Fibroblast of mammary gland (primary cell): Measurements from ENCODE around the gene PRLR.

Source experiments
- DNase-seq: peaks from one replicate; pipeline ENCODE4 v3.0.0-alpha.2; 2010; ENCODE audit warnings: low read depth
- H3K4me3 ChIP-seq: 2 replicates; pipeline ENCODE4 v1.5.1; 2011; ENCODE audit warnings: low read depth, mild to moderate bottlenecking, low read length, moderate library complexity; ENCODE audit not compliant: control insufficient read depth
- TF ChIP-seq, protein P1 (sequence below): conservative IDR thresholded peaks from 2 replicates; pipeline ENCODE4 v1.5.1; 2011; ENCODE audit warnings: low read depth, low read length, inconsistent platforms; ENCODE audit not compliant: control insufficient read depth, insufficient read depth

PRLR gene

DNA sequence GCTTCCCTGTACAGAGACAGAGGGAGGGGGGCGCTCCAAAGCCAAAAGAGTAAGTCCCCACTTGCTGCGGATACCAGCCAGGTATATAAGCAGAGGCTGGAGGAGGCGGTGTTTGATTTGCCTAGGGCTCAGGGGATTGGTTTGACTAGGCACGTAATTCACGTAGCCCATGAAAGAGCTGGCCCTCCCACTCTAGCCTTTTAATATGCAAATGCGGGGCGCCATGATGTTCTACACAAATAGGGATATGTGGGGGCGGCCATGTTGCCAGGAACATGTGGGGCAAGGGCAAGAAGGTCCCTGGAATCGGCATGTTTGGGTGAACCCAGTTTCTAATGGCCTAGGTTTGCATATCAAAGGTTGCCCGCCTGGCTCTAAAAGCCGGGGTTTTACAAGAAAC lies 3.3 kb upstream of the PRLR start:
- TF ChIP-seq, protein P1, sequence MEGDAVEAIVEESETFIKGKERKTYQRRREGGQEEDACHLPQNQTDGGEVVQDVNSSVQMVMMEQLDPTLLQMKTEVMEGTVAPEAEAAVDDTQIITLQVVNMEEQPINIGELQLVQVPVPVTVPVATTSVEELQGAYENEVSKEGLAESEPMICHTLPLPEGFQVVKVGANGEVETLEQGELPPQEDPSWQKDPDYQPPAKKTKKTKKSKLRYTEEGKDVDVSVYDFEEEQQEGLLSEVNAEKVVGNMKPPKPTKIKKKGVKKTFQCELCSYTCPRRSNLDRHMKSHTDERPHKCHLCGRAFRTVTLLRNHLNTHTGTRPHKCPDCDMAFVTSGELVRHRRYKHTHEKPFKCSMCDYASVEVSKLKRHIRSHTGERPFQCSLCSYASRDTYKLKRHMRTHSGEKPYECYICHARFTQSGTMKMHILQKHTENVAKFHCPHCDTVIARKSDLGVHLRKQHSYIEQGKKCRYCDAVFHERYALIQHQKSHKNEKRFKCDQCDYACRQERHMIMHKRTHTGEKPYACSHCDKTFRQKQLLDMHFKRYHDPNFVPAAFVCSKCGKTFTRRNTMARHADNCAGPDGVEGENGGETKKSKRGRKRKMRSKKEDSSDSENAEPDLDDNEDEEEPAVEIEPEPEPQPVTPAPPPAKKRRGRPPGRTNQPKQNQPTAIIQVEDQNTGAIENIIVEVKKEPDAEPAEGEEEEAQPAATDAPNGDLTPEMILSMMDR, result no peak
- DNase-seq, result no peak
- no peak overlapping the region for H3K4me3 ChIP-seq

DNA sequence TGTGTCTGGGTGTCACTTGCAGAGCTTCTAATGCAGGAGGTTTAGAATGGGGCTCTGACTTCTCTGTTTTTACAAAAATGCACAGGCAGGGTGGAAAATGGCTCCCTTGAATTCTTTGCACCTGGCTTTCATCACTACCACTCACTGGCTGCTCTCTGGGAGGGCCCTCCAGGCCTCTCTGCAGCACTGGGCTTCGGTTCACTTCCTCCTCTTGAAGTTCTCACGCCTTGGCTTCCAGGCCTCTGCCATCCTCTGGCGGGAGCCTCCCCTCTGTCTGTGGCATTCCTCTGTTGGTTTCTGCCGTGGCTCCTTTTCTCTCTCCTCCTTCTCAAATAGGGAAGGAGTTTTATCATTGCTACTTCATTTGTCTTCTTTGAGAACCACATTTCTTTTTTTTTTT lies 2.8 kb upstream of the PRLR start:
- H3K4me3 ChIP-seq, result no peak overlapping the region
- TF ChIP-seq, protein P1, result no peak
- DNase-seq, result no peak

DNA sequence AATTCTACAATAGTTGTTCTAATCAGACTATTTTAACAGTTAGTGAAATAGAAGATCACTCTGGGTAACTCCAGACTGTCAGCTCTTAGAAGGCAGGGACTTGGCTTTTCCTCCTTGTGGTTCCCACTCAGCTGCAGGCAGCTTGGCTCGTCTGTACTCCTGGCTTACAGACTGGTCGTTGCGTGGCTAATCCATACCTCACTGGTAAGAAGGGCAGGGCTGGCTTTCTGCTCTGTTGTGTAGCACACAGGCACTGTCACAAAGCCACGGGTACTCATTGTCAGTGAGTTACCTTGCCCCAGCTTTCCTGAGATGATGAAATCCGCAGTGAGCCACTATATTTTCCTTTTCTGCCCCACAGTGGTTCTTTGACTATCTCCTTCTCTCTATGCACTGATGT lies 1.8 kb upstream of the PRLR start:
- no peak overlapping the region for H3K4me3 ChIP-seq
- DNase-seq, result no peak
- TF ChIP-seq, protein P1, result no peak

DNA sequence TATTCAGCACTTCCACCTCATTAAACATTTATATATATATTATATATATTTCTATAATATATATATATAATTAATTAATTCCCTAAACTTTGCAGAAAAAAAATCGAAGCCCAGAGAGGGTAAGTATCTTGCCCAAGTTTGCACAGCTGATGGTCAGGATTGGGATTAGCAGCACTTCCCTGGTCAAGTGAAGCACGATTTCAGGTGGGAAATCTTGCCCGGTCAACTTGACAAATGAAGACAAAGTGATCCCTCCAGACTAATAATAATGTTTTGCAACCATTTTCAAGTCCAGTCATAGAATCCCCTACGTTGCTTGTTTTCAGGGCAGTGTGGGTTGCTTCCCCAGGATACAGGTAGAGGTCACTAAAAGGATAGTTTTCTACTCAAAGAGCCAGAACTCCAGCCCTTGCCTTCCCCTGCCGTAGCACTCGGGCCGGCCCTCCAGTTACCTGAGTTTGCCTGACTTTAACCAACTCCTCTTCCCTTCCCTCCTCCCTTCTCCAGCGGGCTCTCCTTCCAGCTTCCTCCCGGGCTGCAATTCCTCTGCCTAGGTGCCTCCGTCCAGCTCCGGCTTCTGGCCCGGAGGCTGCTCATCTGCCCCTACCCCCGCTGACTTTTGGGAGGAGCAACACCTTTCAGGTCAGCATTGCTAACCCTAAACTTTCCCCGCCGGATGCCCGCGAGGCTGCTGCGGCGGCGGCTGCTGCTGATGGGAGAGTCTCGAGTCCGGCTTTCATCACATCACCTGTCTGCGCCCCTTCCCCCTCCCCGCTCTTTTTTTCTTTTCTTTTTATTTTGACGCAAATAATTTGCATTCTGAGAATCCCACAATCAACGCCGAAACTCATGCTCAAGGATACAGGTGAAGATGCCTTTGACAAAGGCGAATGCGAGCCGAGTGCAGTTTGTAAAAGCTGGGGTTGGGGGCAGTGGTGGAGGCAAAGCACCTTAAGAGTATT lies 930 bp downstream of the PRLR start:
- H3K4me3 ChIP-seq, result no peak overlapping the region
- DNase-seq, result peak; percentile 8
- TF ChIP-seq, protein P1, result peak; percentile 8

DNA sequence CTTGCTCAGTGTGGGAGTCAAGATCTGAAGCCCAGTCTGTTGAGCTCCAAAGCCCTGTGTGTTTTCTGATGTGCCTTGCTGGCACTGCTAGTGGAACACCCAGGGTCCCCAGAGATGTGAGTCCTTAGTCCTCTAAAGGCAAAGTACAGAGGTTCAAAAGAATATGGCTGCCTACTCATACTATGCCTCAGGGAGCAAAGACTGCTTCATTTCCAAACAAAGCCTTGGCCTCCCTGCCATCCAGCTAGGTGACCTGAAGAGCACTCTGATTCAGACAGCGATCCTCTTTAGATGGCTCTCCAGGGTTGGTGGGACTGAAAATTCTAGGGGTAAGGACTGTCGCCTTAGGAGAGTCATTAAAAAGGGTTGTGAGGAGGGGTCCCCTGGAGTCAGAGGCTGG lies 2.0 kb downstream of the PRLR start:
- TF ChIP-seq, protein P1, result no peak
- H3K4me3 ChIP-seq, result no peak overlapping the region
- no peak for DNase-seq

DNA sequence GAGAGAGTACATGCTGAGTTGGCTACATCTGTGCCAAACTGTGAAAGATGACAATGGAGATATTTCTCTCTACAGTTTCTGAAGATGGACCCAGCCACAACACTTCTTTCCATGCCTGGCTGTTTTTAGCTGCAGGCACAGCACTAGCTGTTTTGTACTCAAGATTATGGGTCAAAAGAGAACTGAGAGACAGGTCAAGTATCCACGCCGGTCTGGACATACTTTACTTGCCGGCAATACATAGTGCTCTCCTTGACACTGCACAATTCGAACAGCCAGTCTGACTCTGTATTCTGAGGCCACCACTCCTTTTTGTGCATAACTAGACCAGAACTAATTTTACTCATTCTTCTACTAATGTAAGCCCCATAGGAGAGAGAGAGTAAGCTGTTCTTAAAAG lies 2.6 kb downstream of the PRLR start:
- TF ChIP-seq, protein P1, result no peak
- no peak for DNase-seq
- no peak overlapping the region for H3K4me3 ChIP-seq

DNA sequence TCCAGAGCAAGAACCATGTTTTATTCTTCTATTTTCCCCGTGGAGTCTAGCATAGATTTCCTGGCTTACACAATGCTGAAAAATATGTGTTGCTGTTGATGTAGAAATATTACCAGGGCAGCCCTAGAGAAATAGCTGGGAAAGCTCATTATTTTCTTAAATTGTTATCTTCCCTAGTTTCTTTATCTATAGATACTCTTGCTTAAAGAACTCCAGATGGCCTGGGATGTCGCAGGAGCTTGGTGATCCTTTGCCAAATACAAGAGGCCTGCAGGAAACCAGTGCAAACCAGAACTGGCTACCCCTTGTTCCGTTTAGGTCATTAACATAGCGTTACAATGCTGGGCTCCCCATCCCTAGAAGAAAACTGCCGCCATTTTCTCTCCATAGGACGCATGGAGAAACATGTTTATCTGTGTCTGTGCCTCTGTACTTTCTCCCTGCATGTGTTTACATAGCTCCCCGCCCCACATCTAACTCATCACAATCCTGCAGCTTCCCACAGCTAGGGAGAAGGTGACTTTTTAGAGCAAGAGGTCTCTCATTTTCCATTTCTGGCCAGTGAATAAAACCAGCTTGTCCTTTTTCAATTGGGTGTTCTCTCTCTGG lies 6.4 kb downstream of the PRLR start:
- H3K4me3 ChIP-seq, result no peak overlapping the region

More for the DNA sequence above, 6.4 kb downstream of the PRLR start:
- no peak for DNase-seq
- TF ChIP-seq, protein P1, result no peak
